Neural progenitor cell (in vitro differentiated cells): ENCODE results near the gene PTPN2. TPM values are rescaled to one million over a fixed set of nuclear protein-coding genes. Genes with fewer than 3 reads are reported as not detected.

Experiments used
- DNase-seq: peaks from one replicate; pipeline ENCODE4 v3.0.0-alpha.2; 2016; ENCODE audit warnings: low spot score
- H2AFZ ChIP-seq: fragments of 200-600 bp; sonication (generic); replicated peaks from 2 replicates; pipeline ENCODE4 v1.6.1; 2016; ENCODE audit warnings: antibody characterized with exemption
- H3F3A ChIP-seq: fragments of 200-600 bp; sonication (generic); 2 replicates; pipeline ENCODE4 v1.6.1; 2016; ENCODE audit warnings: antibody characterized with exemption, low read depth
- H3K27ac ChIP-seq: fragments of 200-600 bp; sonication (generic); 2 replicates; pipeline ENCODE4 v1.5.1; 2016; ENCODE audit warnings: mild to moderate bottlenecking
- H3K27me3 ChIP-seq: fragments of 200-600 bp; sonication (generic); 2 replicates; pipeline ENCODE4 v1.6.1; 2016; ENCODE audit warnings: mild to moderate bottlenecking, moderate library complexity
- H3K36me3 ChIP-seq: fragments of 200-600 bp; sonication (generic); 2 replicates; pipeline ENCODE4 v1.5.1; 2016
- H3K4me1 ChIP-seq: fragments of 200-600 bp; sonication (generic); 2 replicates; pipeline ENCODE4 v1.6.1; 2016; ENCODE audit warnings: mixed run types
- H3K4me2 ChIP-seq: fragments of 200-600 bp; sonication (generic); 2 replicates; pipeline ENCODE4 v1.6.1; 2016
- H3K4me3 ChIP-seq: fragments of 200-600 bp; sonication (generic); 2 replicates; pipeline ENCODE4 v1.5.1; 2016
- H3K79me2 ChIP-seq: fragments of 200-600 bp; sonication (generic); 2 replicates; pipeline ENCODE4 v1.6.1; 2016; ENCODE audit warnings: low read depth
- H3K9ac ChIP-seq: fragments of 200-600 bp; sonication (generic); 2 replicates; pipeline ENCODE4 v1.6.1; 2016
- H3K9me3 ChIP-seq: fragments of 200-600 bp; sonication (generic); 2 replicates; pipeline ENCODE4 v1.5.1; 2016; ENCODE audit warnings: low read depth
- H4K20me1 ChIP-seq: fragments of 200-600 bp; sonication (generic); 2 replicates; pipeline ENCODE4 v1.6.1; 2016; ENCODE audit warnings: low read depth
- H3K27ac Mint-ChIP-seq: 3 replicates; pipeline ENCODE4 v1.8.0; 2021; ENCODE audit warnings: mixed read lengths
- H3K27me3 Mint-ChIP-seq: 2 replicates; pipeline ENCODE4 v1.8.0; 2022; ENCODE audit warnings: low read depth, mild to moderate bottlenecking, inconsistent platforms, moderate library complexity, mixed read lengths; ENCODE audit not compliant: insufficient read depth
- H3K36me3 Mint-ChIP-seq: 3 replicates; pipeline ENCODE4 v1.8.0; 2021; ENCODE audit warnings: mixed read lengths
- H3K4me1 Mint-ChIP-seq: 3 replicates; pipeline ENCODE4 v1.8.0; 2021; ENCODE audit warnings: mixed read lengths
- H3K4me3 Mint-ChIP-seq: 3 replicates; pipeline ENCODE4 v1.8.0; 2021; ENCODE audit warnings: mild to moderate bottlenecking, moderate library complexity, mixed read lengths
- H3K9me3 Mint-ChIP-seq: 3 replicates; pipeline ENCODE4 v1.8.0; 2020; ENCODE audit warnings: mixed read lengths
- CTCF ChIP-seq: fragments of 200-600 bp; sonication (generic); IDR thresholded peaks from 2 replicates; pipeline ENCODE4 v1.5.1; 2017; ENCODE audit warnings: antibody characterized with exemption, mild to moderate bottlenecking
- EZH2 ChIP-seq: fragments of 200-600 bp; sonication (generic); IDR thresholded peaks from 2 replicates; pipeline ENCODE4 v1.6.1; 2017; ENCODE audit warnings: antibody characterized with exemption, mild to moderate bottlenecking, moderate library complexity
- EZH2phosphoT487 ChIP-seq: fragments of 200-600 bp; sonication (generic); IDR thresholded peaks from 2 replicates; pipeline ENCODE4 v1.6.1; 2017; ENCODE audit warnings: antibody characterized with exemption
- total RNA-seq: library from RNA; depleted of rRNA; stranded (reverse); fragments of >200 nt; gene quantifications from 2 replicates; pipeline ENCODE4 v1.2.3, GENCODE V29; 2015; ENCODE audit warnings: low replicate concordance

The PTPN2 gene
- total RNA-seq, 1 donor from 2014 or later = 57.9 TPM

GRCh38 chr18:12769644-12770440 is 114.2 kb downstream of the PTPN2 start:
- no peak for DNase-seq
- no peaks in the 10 kb centered on the region for H4K20me1 ChIP-seq
- no peaks in the 10 kb centered on the region for H3K36me3 Mint-ChIP-seq
- H3K9me3 ChIP-seq = no peaks in the 10 kb centered on the region
- H3K27ac ChIP-seq = no peak overlapping the region
- H3K27me3 ChIP-seq = no peaks in the 10 kb centered on the region
- no peak overlapping the region for H2AFZ ChIP-seq
- H3K79me2 ChIP-seq = no peaks in the 10 kb centered on the region
- H3K4me1 ChIP-seq = no peaks in the 10 kb centered on the region
- no peak overlapping the region for H3K9ac ChIP-seq
- H3F3A ChIP-seq = no peaks in the 10 kb centered on the region
- H3K4me3 ChIP-seq = no peak overlapping the region
- TF ChIP-seq EZH2 = no peak
- no peak for TF ChIP-seq CTCF
- no peak for TF ChIP-seq EZH2phosphoT487
- H3K4me3 Mint-ChIP-seq = no peak overlapping the region
- peaks cover 5% of the 10 kb centered on the region for H3K27me3 Mint-ChIP-seq
- no peak overlapping the region for H3K27ac Mint-ChIP-seq
- H3K4me2 ChIP-seq = no peak overlapping the region
- H3K36me3 ChIP-seq = no peaks in the 10 kb centered on the region
- H3K4me1 Mint-ChIP-seq = peaks cover 12% of the 10 kb centered on the region
- no peaks in the 10 kb centered on the region for H3K9me3 Mint-ChIP-seq

GRCh38 chr18:12769136-12769535 is 114.9 kb downstream of the PTPN2 start:
- Mint-ChIP-seq H3K4me1 (peaks cover 12% of the 10 kb centered on the region), H3K27ac (no peak overlapping the region), H3K27me3 (peaks cover 5% of the 10 kb centered on the region), H3K9me3 (no peaks in the 10 kb centered on the region), H3K36me3 (no peaks in the 10 kb centered on the region), H3K4me3 (no peak overlapping the region)
- Histone ChIP-seq H3F3A (no peaks in the 10 kb centered on the region), H3K9me3 (no peaks in the 10 kb centered on the region), H3K4me3 (no peak overlapping the region), H3K27me3 (no peaks in the 10 kb centered on the region), H3K27ac (no peak overlapping the region), H3K36me3 (no peaks in the 10 kb centered on the region), H3K4me1 (no peaks in the 10 kb centered on the region), H3K9ac (no peak overlapping the region), H4K20me1 (no peaks in the 10 kb centered on the region), H3K4me2 (no peak overlapping the region), H2AFZ (no peak overlapping the region), H3K79me2 (no peaks in the 10 kb centered on the region)
- no peak for DNase-seq
- TF ChIP-seq CTCF (no peak), EZH2phosphoT487 (no peak), EZH2 (no peak)

- no peaks in the 10 kb centered on the region for H3K36me3 Mint-ChIP-seq
- TF ChIP-seq EZH2 = no peak
- TF ChIP-seq CTCF = no peak
- TF ChIP-seq EZH2phosphoT487 = no peak
- Histone ChIP-seq H3F3A (no peaks in the 10 kb centered on the region), H3K36me3 (no peaks in the 10 kb centered on the region), H3K9ac (no peak overlapping the region), H3K4me3 (no peak overlapping the region), H2AFZ (no peak overlapping the region), H3K9me3 (no peaks in the 10 kb centered on the region), H3K27ac (no peak overlapping the region), H3K4me2 (no peak overlapping the region), H3K79me2 (no peaks in the 10 kb centered on the region), H4K20me1 (no peaks in the 10 kb centered on the region), H3K27me3 (no peaks in the 10 kb centered on the region), H3K4me1 (no peaks in the 10 kb centered on the region)
- H3K27ac Mint-ChIP-seq = no peak overlapping the region
- no peak overlapping the region for H3K4me3 Mint-ChIP-seq
- no peaks in the 10 kb centered on the region for H3K9me3 Mint-ChIP-seq
- peaks cover 7% of the 10 kb centered on the region for H3K27me3 Mint-ChIP-seq
- peaks cover 12% of the 10 kb centered on the region for H3K4me1 Mint-ChIP-seq
- no peak for DNase-seq
These were observed 115.4 kb downstream of the PTPN2 start for GRCh38 chr18:12768625-12769024.
